Omental fat pad (tissue), 4 donors: ENCODE data around the gene FHOD3. TPM values are rescaled to one million over a fixed set of nuclear protein-coding genes. Genes with fewer than 3 reads are reported as not detected.
"Not testable (repeated sequence)": the region's sequence is repeated elsewhere in the genome, so short reads cannot be mapped to it uniquely, and the experiment has no call there.

ENCODE experiments used
- ATAC-seq: fragments of 150-250 bp; one replicate; pipeline ENCODE4 v1.9.1; 2016; ENCODE audit warnings: mild to moderate bottlenecking, moderate library complexity; ENCODE audit not compliant: low FRiP score
- DNase-seq: peaks from one replicate; pipeline ENCODE4 v3.0.0-alpha.2; 2019; ENCODE audit warnings: low spot score
- CTCF ChIP-seq, 3 donors: fragments of 450-650 bp; IDR thresholded peaks; one replicate each; pipeline ENCODE4 v1.5.1; 2016 to 2017; ENCODE audit warnings: antibody characterized with exemption in 3 of 3, mild to moderate bottlenecking in 3 of 3, moderate library complexity in 2 of 3
- total RNA-seq, 4 donors: library from RNA; depleted of rRNA; stranded (reverse); fragments of >200 nt; gene quantifications; one replicate each; pipeline ENCODE4 v1.1.0, GENCODE V29; 2016

The FHOD3 gene
- total RNA-seq, 4 donors from 2014 or later = 0.96 to 3.8 (median 2.3) TPM

- no peak for TF ChIP-seq CTCF (IDR thresholded peaks at IDR 0.05)
- ATAC-seq (peak; percentile 89), DNase-seq (no peak)
Measured at GRCh38 chr18:36811430-36811829, 513.9 kb downstream of the FHOD3 start.

GRCh38 chr18:36811955-36812354 lies 514.4 kb downstream of the FHOD3 start:
- no peak for ATAC-seq
- no peak for DNase-seq
- TF ChIP-seq CTCF (IDR thresholded peaks at IDR 0.05) = no peak

- TF ChIP-seq CTCF (IDR thresholded peaks at IDR 0.05) = no peak
- ATAC-seq (no peak), DNase-seq (no peak)
Measured at GRCh38 chr18:36812678-36813077, 515.2 kb downstream of the FHOD3 start.

- TF ChIP-seq CTCF (IDR thresholded peaks at IDR 0.05) = no peak
- DNase-seq (no peak), ATAC-seq (no peak)
Measured at GRCh38 chr18:36813101-36813775, 515.7 kb downstream of the FHOD3 start.

- ATAC-seq (no peak), DNase-seq (no peak)
- no peak for TF ChIP-seq CTCF (IDR thresholded peaks at IDR 0.05)
Measured at GRCh38 chr18:36813824-36814223, 516.3 kb downstream of the FHOD3 start.

GRCh38 chr18:36814994-36815393 lies 517.5 kb downstream of the FHOD3 start:
- TF ChIP-seq CTCF (IDR thresholded peaks at IDR 0.05) = no peak
- no peak for DNase-seq
- ATAC-seq = no peak

- not testable (repeated sequence) for DNase-seq, ATAC-seq
Measured at GRCh38 chr18:36816096-36816495, 518.6 kb downstream of the FHOD3 start.
